Endothelial cell of umbilical vein (primary cell): ENCODE results near the gene SHROOM2. TPM values are rescaled to one million over a fixed set of nuclear protein-coding genes. Genes with fewer than 3 reads are reported as not detected.

ENCODE experiments used
- BruUV-seq: library from RNA; stranded (reverse); fragments of 400-500 nt; replicated peaks from 2 replicates; lab custom pipeline; 2021; lab: Mats Ljungman, UMichigan
- CTCF ChIA-PET: fragments of 300-600, 350-600 bp; sonication (Branson Sonifier 250); formaldehyde crosslinking; loops from one replicate; lab custom pipeline; 2021; ENCODE audit warnings: antibody characterized with exemption, inconsistent platforms; lab: Charles Lee
- POLR2A ChIA-PET: fragments of 300-600, 350-600 bp; sonication (Branson Sonifier 250); formaldehyde crosslinking; loops from one replicate; lab custom pipeline; 2021; ENCODE audit warnings: antibody characterized with exemption, inconsistent platforms; lab: Charles Lee
- DNase-seq: peaks from one replicate; pipeline ENCODE4 v3.0.0-alpha.2; 2011; ENCODE audit warnings: low read depth, low spot score
- FAIRE-seq: peaks from 2 replicates; lab custom pipeline; 2011; peaks lifted over from hg19 to GRCh38; lab: Jason Lieb, UNC
- H2AFZ ChIP-seq: 2 replicates; pipeline ENCODE4 v1.6.0; 2012; ENCODE audit warnings: low read depth, low read length, control low read depth, inconsistent platforms
- H3K27ac ChIP-seq: 2 replicates; pipeline ENCODE4 v1.5.1; 2011; ENCODE audit warnings: low read depth, mild to moderate bottlenecking, control low read depth, low read length, moderate library complexity; ENCODE audit not compliant: insufficient read depth
- H3K27me3 ChIP-seq, 2 experiments: 2 replicates each; pipeline versions ENCODE4 v1.6.0 to v1.6.1; 2011; ENCODE audit warnings: low read length in 2 of 2, mixed read lengths in 1 of 2; ENCODE audit not compliant: control insufficient read depth in 2 of 2, insufficient read depth in 2 of 2
- H3K36me3 ChIP-seq, 2 experiments: 2 replicates in 1 of 2; 3 replicates in 1 of 2; pipeline ENCODE4 v1.5.1; 2011; ENCODE audit warnings: low read length in 2 of 2, mild to moderate bottlenecking in 1 of 2, moderate library complexity in 1 of 2; ENCODE audit not compliant: control insufficient read depth in 2 of 2, insufficient read depth in 2 of 2; ENCODE audit errors: extremely low read depth in 1 of 2
- H3K4me1 ChIP-seq: 3 replicates; pipeline ENCODE4 v1.5.1; 2011; ENCODE audit warnings: mild to moderate bottlenecking, low read length; ENCODE audit not compliant: control insufficient read depth, insufficient read depth; ENCODE audit errors: extremely low read depth
- H3K4me2 ChIP-seq: 2 replicates; pipeline ENCODE4 v1.6.1; 2011; ENCODE audit warnings: low read length, control low read depth, mixed read lengths; ENCODE audit not compliant: insufficient read depth
- H3K4me3 ChIP-seq, 3 experiments: fragments of 200-600 bp in 1 of 3; sonication (generic), shearing (Covaris generic) in 1 of 3; replicated peaks in 1 of 3; 2 replicates each; pipeline ENCODE4 v1.5.1; 2011 to 2016; ENCODE audit warnings: control low read depth in 3 of 3, low read length in 3 of 3, mild to moderate bottlenecking in 2 of 3, inconsistent platforms in 1 of 3, low read depth in 1 of 3, moderate library complexity in 1 of 3; ENCODE audit not compliant: insufficient read depth in 1 of 3
- H3K79me2 ChIP-seq: 2 replicates; pipeline ENCODE4 v1.6.0; 2012; ENCODE audit warnings: low read length, inconsistent platforms; ENCODE audit not compliant: control insufficient read depth, insufficient read depth
- H3K9ac ChIP-seq: replicated peaks from 2 replicates; pipeline ENCODE3; 2011; ENCODE audit warnings: low read length, control low read depth; ENCODE audit not compliant: insufficient read depth; ENCODE audit errors: extremely low read depth
- H3K9me1 ChIP-seq: replicated peaks from 3 replicates; pipeline ENCODE4 v1.6.0; 2011; ENCODE audit warnings: mild to moderate bottlenecking, low read length; ENCODE audit not compliant: control insufficient read depth, insufficient read depth; ENCODE audit errors: extremely low read depth
- H3K9me3 ChIP-seq: replicated peaks from 2 replicates; pipeline ENCODE4 v1.5.1; 2012; ENCODE audit warnings: low read length, inconsistent platforms; ENCODE audit not compliant: control insufficient read depth, insufficient read depth
- H4K20me1 ChIP-seq: replicated peaks from 2 replicates; pipeline ENCODE3; 2011; ENCODE audit warnings: mild to moderate bottlenecking, low read length; ENCODE audit not compliant: control insufficient read depth, insufficient read depth; ENCODE audit errors: extremely low read depth
- EZH2 ChIP-seq: IDR thresholded peaks from 2 replicates; pipeline ENCODE4 v1.6.1; 2012; ENCODE audit warnings: borderline replicate concordance, low read depth, mild to moderate bottlenecking, moderate library complexity, low read length, inconsistent platforms; ENCODE audit not compliant: severe bottlenecking
- FOS ChIP-seq: IDR thresholded peaks from 2 replicates; pipeline ENCODE4 v1.6.1; 2011; ENCODE audit warnings: mild to moderate bottlenecking, low read length, moderate library complexity, borderline replicate concordance; ENCODE audit not compliant: insufficient read depth
- GATA2 ChIP-seq: IDR thresholded peaks from 2 replicates; pipeline ENCODE4 v1.7.0; 2011; ENCODE audit warnings: low read depth, mild to moderate bottlenecking, moderate library complexity, mixed read lengths, low read length; ENCODE audit not compliant: insufficient read length, insufficient read depth
- JUN ChIP-seq: IDR thresholded peaks from 2 replicates; pipeline ENCODE4 v1.6.1; 2011; ENCODE audit warnings: borderline replicate concordance, low read depth; ENCODE audit not compliant: insufficient read length, insufficient read depth
- MYC ChIP-seq: IDR thresholded peaks from one replicate; pipeline ENCODE4 v1.6.1; 2011; ENCODE audit warnings: mild to moderate bottlenecking, low read depth, low read length
- POLR2A ChIP-seq: IDR thresholded peaks from 2 replicates; pipeline ENCODE4 v1.6.1; 2012; ENCODE audit warnings: low read depth, mild to moderate bottlenecking, control low read depth, low read length
- POLR2AphosphoS5 ChIP-seq: IDR thresholded peaks from 2 replicates; pipeline ENCODE4 v1.6.1; 2012; ENCODE audit warnings: low read depth, mild to moderate bottlenecking, control low read depth, low read length, moderate library complexity; ENCODE audit not compliant: insufficient read depth
- dilution Hi-C: fragments of 300-500 bp; cut with MboI; formaldehyde crosslinking; loops from one replicate; pipeline ENCODE4 v1.15.0; 2019; ENCODE audit warnings: low sequenced_read_pairs; ENCODE audit not compliant: extremely low pct_ligation_motif_present
- intact Hi-C: fragments of 100-400 bp; cut with micrococcal nuclease; formaldehyde crosslinking; loops from one replicate; pipeline ENCODE4 v1.10.0; 2022
- polyA plus RNA-seq, 4 experiments: library from polyadenylated mRNA; depleted of rRNA in 3 of 4; stranded (reverse) in 3 of 4; unstranded in 1 of 4; fragments of >200 nt; gene quantifications; 2 replicates each; pipeline versions ENCODE4 v1.2.1 to v1.2.3, GENCODE V29; 2011 to 2012; ENCODE audit warnings: missing spikeins in 1 of 4
- total RNA-seq: library from RNA; stranded (reverse); gene quantifications from 2 replicates; pipeline ENCODE4 v1.2.3, GENCODE V29; 2021
- TF ChIP-seq, protein P1 (sequence below), 2 donors: IDR thresholded peaks; 1 replicate in 1 of 2; 2 replicates in 1 of 2; pipeline ENCODE4 v1.5.1; 2011; ENCODE audit warnings: low read length in 2 of 2, mild to moderate bottlenecking in 2 of 2, moderate library complexity in 2 of 2, control low read depth in 1 of 2, inconsistent platforms in 1 of 2, low read depth in 1 of 2; ENCODE audit not compliant: insufficient read depth in 1 of 2; ENCODE audit errors: extremely low read depth in 1 of 2
- TF ChIP-seq, protein P2 (sequence below): IDR thresholded peaks from 2 replicates; pipeline ENCODE4 v1.6.1; 2011; ENCODE audit not compliant: insufficient read depth, insufficient read length

Gene SHROOM2
- total and polyA plus RNA-seq, 2 donors (not counting 3 experiments of a cell fraction or from before 2014, with no cell fraction given), result 3.7 to 11.8 TPM

DNA sequence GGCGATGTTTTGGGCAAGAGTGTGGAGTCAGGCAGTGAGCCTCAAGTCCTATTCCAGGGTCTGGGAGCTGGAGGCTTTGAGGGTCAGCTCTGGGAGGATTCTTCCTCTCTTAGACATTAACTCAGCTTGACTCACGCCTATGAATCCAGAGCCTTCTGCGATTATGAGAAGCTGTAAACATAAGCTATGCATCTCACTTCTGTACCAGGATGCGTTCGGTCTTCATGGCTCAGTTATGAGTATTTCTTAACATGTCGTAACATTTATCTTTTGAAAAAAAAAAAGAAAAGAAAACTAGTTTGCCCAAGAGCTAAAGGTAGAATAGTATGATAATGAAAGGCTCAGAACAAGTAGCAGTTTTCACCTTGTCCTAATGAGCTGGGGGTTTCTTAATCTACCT lies 4.6 kb downstream of the SHROOM2 start:
- ChIA-PET POLR2A (no interaction called here), CTCF (no interaction called here)
- Histone ChIP-seq H3K9me1 (no peaks in the 10 kb centered on the region), H3K79me2 (peaks cover 25% of the 10 kb centered on the region), H3K27me3 (no peaks in the 10 kb centered on the region), H3K4me1 (peaks cover 9% of the 10 kb centered on the region), H3K36me3 (no peaks in the 10 kb centered on the region), H3K9me3 (no peaks in the 10 kb centered on the region), H3K27ac (no peak overlapping the region), H4K20me1 (no peaks in the 10 kb centered on the region), H3K9ac (no peak overlapping the region), H3K4me2 (no peak overlapping the region), H3K4me3 (no peak overlapping the region), H2AFZ (no peak overlapping the region)
- FAIRE-seq, result peak; percentile 69
- intact Hi-C loops, result no loop called here
- DNase-seq, result no peak
- TF ChIP-seq MYC (no peak), POLR2AphosphoS5 (no peak), POLR2A (no peak), GATA2 (no peak), JUN (no peak), FOS (no peak), EZH2 (no peak)
- TF ChIP-seq, protein P1, sequence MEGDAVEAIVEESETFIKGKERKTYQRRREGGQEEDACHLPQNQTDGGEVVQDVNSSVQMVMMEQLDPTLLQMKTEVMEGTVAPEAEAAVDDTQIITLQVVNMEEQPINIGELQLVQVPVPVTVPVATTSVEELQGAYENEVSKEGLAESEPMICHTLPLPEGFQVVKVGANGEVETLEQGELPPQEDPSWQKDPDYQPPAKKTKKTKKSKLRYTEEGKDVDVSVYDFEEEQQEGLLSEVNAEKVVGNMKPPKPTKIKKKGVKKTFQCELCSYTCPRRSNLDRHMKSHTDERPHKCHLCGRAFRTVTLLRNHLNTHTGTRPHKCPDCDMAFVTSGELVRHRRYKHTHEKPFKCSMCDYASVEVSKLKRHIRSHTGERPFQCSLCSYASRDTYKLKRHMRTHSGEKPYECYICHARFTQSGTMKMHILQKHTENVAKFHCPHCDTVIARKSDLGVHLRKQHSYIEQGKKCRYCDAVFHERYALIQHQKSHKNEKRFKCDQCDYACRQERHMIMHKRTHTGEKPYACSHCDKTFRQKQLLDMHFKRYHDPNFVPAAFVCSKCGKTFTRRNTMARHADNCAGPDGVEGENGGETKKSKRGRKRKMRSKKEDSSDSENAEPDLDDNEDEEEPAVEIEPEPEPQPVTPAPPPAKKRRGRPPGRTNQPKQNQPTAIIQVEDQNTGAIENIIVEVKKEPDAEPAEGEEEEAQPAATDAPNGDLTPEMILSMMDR (IDR thresholded peaks at IDR 0.05; ENCODE audit: extremely low read depth in 1 of 2, insufficient read depth in 1 of 2, low read depth in 1 of 2, low read length in 2 of 2), result no peak
- TF ChIP-seq, protein P2, sequence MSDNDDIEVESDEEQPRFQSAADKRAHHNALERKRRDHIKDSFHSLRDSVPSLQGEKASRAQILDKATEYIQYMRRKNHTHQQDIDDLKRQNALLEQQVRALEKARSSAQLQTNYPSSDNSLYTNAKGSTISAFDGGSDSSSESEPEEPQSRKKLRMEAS, result no peak
- dilution Hi-C loops, result no loop called here
- no TSS peak for BruUV-seq
